NCI-H1930 (cell line): ENCODE results near the gene CNKSR3.

ENCODE experiments used
- DNase-seq, 2 experiments: peaks; one replicate each; lab custom pipeline; 2025; lab: John Stamatoyannopoulos, UW

Gene CNKSR3

GRCh38 chr6:154414021-154414813 lies 96.3 kb downstream of the CNKSR3 start:
- DNase-seq, result no peak

- no peak for DNase-seq
These were observed 98.2 kb downstream of the CNKSR3 start for GRCh38 chr6:154412106-154412820.

- no peak for DNase-seq
These were observed 99.4 kb downstream of the CNKSR3 start for GRCh38 chr6:154411076-154411475.

GRCh38 chr6:154410619-154411072 lies 99.8 kb downstream of the CNKSR3 start:
- DNase-seq, result no peak

- DNase-seq, result no peak
These were observed 101.5 kb downstream of the CNKSR3 start for GRCh38 chr6:154408891-154409500.

- DNase-seq, result no peak
These were observed 103.0 kb downstream of the CNKSR3 start for GRCh38 chr6:154407440-154407839.

- DNase-seq, result no peak
These were observed 103.6 kb downstream of the CNKSR3 start for GRCh38 chr6:154406869-154407268.

- no peak for DNase-seq
These were observed 104.2 kb downstream of the CNKSR3 start for GRCh38 chr6:154406301-154406700.

GRCh38 chr6:154404791-154405400 lies 105.6 kb downstream of the CNKSR3 start:
- DNase-seq, result no peak

- no peak for DNase-seq
These were observed 106.7 kb downstream of the CNKSR3 start for GRCh38 chr6:154403788-154404187.

- DNase-seq, result no peak
These were observed 108.3 kb downstream of the CNKSR3 start for GRCh38 chr6:154402081-154402780.

- DNase-seq, result no peak
These were observed 111.4 kb downstream of the CNKSR3 start for GRCh38 chr6:154399097-154399496.

GRCh38 chr6:154397491-154398195 lies 112.8 kb downstream of the CNKSR3 start:
- no peak for DNase-seq

- DNase-seq, result no peak
These were observed 114.6 kb downstream of the CNKSR3 start for GRCh38 chr6:154395878-154396277.

- no peak for DNase-seq
These were observed 115.2 kb downstream of the CNKSR3 start for GRCh38 chr6:154395316-154395715.

GRCh38 chr6:154394571-154394970 lies 115.9 kb downstream of the CNKSR3 start:
- no peak for DNase-seq

GRCh38 chr6:154390034-154390433 lies 120.5 kb downstream of the CNKSR3 start:
- DNase-seq, result no peak

GRCh38 chr6:154388803-154389202 lies 121.7 kb downstream of the CNKSR3 start:
- DNase-seq, result no peak

- no peak for DNase-seq
These were observed 123.4 kb downstream of the CNKSR3 start for GRCh38 chr6:154386848-154387717.

- DNase-seq, result no peak
These were observed 126.3 kb downstream of the CNKSR3 start for GRCh38 chr6:154384191-154384590.
